Activated T-helper 1 cell treated with anti-CD3 and anti-CD28 coated beads, Interleukin-2, amount 50 U/mL, for 16 hours (primary cell): ENCODE data around the gene TBRG4.
"Not testable (repeated sequence)": the region's sequence is repeated elsewhere in the genome, so short reads cannot be mapped to it uniquely, and the experiment has no call there.

Experiments used
- DNase-seq, 2 donors: peaks; one replicate each; pipeline ENCODE4 v3.0.0-alpha.2; 2020; ENCODE audit warnings: low read depth in 1 of 2, low spot score in 1 of 2

The TBRG4 gene

GRCh38 chr7:45111298-45112223 lies at the start of gene TBRG4:
Gene TBRG4 (minus strand): TSS chr7:45111697. CDS start chr7:45109237, 2,460 bp downstream.
- peak; percentile 83 to 90 for DNase-seq

GRCh38 chr7:45161138-45161537 lies 49.6 kb upstream of the TBRG4 start:
- DNase-seq, result no peak

- DNase-seq, result no peak
These were observed 49.0 kb upstream of the TBRG4 start for GRCh38 chr7:45160417-45160881.

GRCh38 chr7:45159296-45159695 lies 47.8 kb upstream of the TBRG4 start:
- no peak for DNase-seq

GRCh38 chr7:45158471-45158870 lies 47.0 kb upstream of the TBRG4 start:
- no peak for DNase-seq

- no peak for DNase-seq
These were observed 46.3 kb upstream of the TBRG4 start, which contains the start of gene RAMP3 for GRCh38 chr7:45157653-45158401. Gene RAMP3 (plus strand): TSS chr7:45157791. CDS start chr7:45157829, 38 bp downstream.

GRCh38 chr7:45157286-45157652 lies 45.8 kb upstream of the TBRG4 start:
- DNase-seq, result no peak

- no peak for DNase-seq
These were observed 45.2 kb upstream of the TBRG4 start for GRCh38 chr7:45156516-45157272.

GRCh38 chr7:45155941-45156340 lies 44.4 kb upstream of the TBRG4 start:
- DNase-seq, result no peak

GRCh38 chr7:45155357-45155900 lies 43.9 kb upstream of the TBRG4 start:
- no peak for DNase-seq

- DNase-seq, result not testable (repeated sequence)
These were observed 42.4 kb upstream of the TBRG4 start for GRCh38 chr7:45153861-45154260.

GRCh38 chr7:45153233-45153632 lies 41.7 kb upstream of the TBRG4 start:
- no peak for DNase-seq

- DNase-seq, result no peak
These were observed 40.5 kb upstream of the TBRG4 start for GRCh38 chr7:45151967-45152366.

GRCh38 chr7:45151131-45151684 lies 39.7 kb upstream of the TBRG4 start:
- no peak for DNase-seq

- no peak for DNase-seq
These were observed 38.7 kb upstream of the TBRG4 start for GRCh38 chr7:45150199-45150598.

- no peak for DNase-seq
These were observed 38.1 kb upstream of the TBRG4 start for GRCh38 chr7:45149606-45150005.

- DNase-seq, result no peak
These were observed 37.1 kb upstream of the TBRG4 start for GRCh38 chr7:45148653-45148973.

- no peak for DNase-seq
These were observed 36.6 kb upstream of the TBRG4 start for GRCh38 chr7:45147858-45148652.

- DNase-seq, result no peak
These were observed 35.3 kb upstream of the TBRG4 start for GRCh38 chr7:45146531-45147379.
